Body of pancreas (tissue), 4 donors: ENCODE measurements around the gene JAG2. TPM values are rescaled to one million over a fixed set of nuclear protein-coding genes. Genes with fewer than 3 reads are reported as not detected.

Source experiments
- ATAC-seq: fragments of 150-250 bp; one replicate; pipeline ENCODE4 v1.9.1; 2016
- DNase-seq, 4 donors: peaks; one replicate each; pipeline ENCODE4 v3.0.0-alpha.2; 2019
- H3K27ac ChIP-seq, 4 donors: fragments of 200-600 bp; sonication (generic); 1 replicate in 3 of 4; 2 replicates in 1 of 4; pipeline versions ENCODE4 v1.5.1 to v1.6.1; 2016 to 2019; ENCODE audit warnings: mild to moderate bottlenecking in 1 of 4, mixed read lengths in 1 of 4, moderate library complexity in 1 of 4
- H3K27me3 ChIP-seq, 2 donors: fragments of 200-600 bp; sonication (generic); one replicate each; pipeline ENCODE4 v1.6.0; 2016; ENCODE audit warnings: mild to moderate bottlenecking in 1 of 2
- H3K36me3 ChIP-seq, 2 donors: fragments of 200-600 bp; sonication (generic); replicated peaks in 1 of 2; 2 replicates each; pipeline ENCODE4 v1.5.1; 2016; ENCODE audit warnings: low read depth in 2 of 2; ENCODE audit not compliant: insufficient read depth in 1 of 2
- H3K4me1 ChIP-seq: fragments of 200-600 bp; sonication (generic); one replicate; pipeline ENCODE4 v1.6.0; 2016
- H3K4me3 ChIP-seq, 2 donors: fragments of 200-600 bp; sonication (generic); 1 replicate in 1 of 2; 2 replicates in 1 of 2; pipeline ENCODE4 v1.5.1; 2016 to 2019
- H3K9me3 ChIP-seq, 3 donors: fragments of 200-600 bp; sonication (generic); 1 replicate in 2 of 3; 2 replicates in 1 of 3; pipeline ENCODE4 v1.5.1; 2016
- CTCF ChIP-seq, 7 experiments: fragments of 450-650 bp in 4 of 7; fragments of 200-600 bp in 3 of 7; sonication (generic) in 3 of 7; IDR thresholded peaks; one replicate each; pipeline ENCODE4 v1.5.1; 2016 to 2019; ENCODE audit warnings: antibody characterized with exemption in 7 of 7
- POLR2A ChIP-seq, 3 donors: fragments of 450-650 bp; IDR thresholded peaks; one replicate each; pipeline ENCODE4 v1.6.1; 2016; ENCODE audit warnings: antibody characterized with exemption in 3 of 3, mild to moderate bottlenecking in 2 of 3
- WGBS, 2 donors: methylation state at CpG; one replicate each; pipeline ENCODE4 v1.1.5; 2017; 5-methylcytosine and 5-hydroxymethylcytosine counted together
- intact Hi-C: fragments of 100-400 bp; cut with DNase I; formaldehyde crosslinking; loops from one replicate; pipeline ENCODE4 v1.15.1; 2023
- total RNA-seq, 2 donors: library from RNA; depleted of rRNA; stranded (reverse); fragments of >200 nt; gene quantifications; one replicate each; pipeline ENCODE4 v1.1.0, GENCODE V29; 2016

Gene JAG2
- total RNA-seq, 2 donors from 2014 or later = 13.5 to 36.3 TPM

DNA sequence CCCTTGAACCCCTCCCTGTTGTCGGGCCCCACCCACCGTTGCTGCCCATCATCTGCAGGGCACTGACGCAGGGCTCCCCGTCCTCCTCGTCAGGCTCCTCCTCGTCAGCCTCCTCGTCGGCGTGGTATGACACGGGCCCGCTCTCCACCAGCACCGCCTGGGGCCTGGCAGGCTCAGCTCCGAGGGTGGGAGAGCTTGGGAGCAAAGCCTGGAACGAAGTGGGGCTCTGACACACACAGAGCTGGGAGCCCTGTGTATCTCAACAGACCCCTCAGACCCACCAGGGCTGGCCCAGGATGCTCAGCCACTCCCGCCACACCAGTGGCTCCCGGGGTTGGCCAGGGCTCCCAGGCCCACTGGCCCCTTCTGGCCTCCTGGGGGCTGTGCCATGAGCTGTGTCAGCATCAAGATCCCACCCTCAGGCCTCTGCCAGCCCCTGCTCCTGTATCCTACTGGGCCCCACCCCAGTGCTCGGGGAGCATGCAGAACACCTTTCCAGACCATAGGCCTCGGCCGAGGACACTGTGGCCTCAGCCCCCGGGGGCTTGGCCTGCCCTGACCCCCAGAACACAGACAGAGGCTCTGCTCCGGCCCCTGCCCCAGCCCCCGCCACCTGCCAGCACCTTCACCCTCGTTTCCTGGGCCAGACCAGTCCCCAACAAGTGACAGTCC is 42.6 kb upstream of the JAG2 start:
- Histone ChIP-seq H3K36me3 (no peaks in the 10 kb centered on the region), H3K4me3 (no peak overlapping the region), H3K27me3 (no peaks in the 10 kb centered on the region), H3K27ac (no peak overlapping the region), H3K4me1 (peaks cover 10% of the 10 kb centered on the region), H3K9me3 (no peaks in the 10 kb centered on the region)
- TF ChIP-seq POLR2A (IDR thresholded peaks at IDR 0.05) (no peak), CTCF (IDR thresholded peaks at IDR 0.05) (no peak)
- WGBS, 2 donors = 92 to 94% methylated on average over 11 to 23 of the region's 23 CpGs
- intact Hi-C loops = no loop called here
- ATAC-seq = no peak
- no peak for DNase-seq

- Histone ChIP-seq H3K4me1 (peaks cover 17% of the 10 kb centered on the region), H3K9me3 (no peaks in the 10 kb centered on the region), H3K36me3 (no peaks in the 10 kb centered on the region), H3K4me3 (no peak overlapping the region), H3K27ac (no peak overlapping the region), H3K27me3 (no peaks in the 10 kb centered on the region)
- intact Hi-C loops = no loop called here
- TF ChIP-seq POLR2A (IDR thresholded peaks at IDR 0.05) = no peak
- DNase-seq (no peak), ATAC-seq (no peak)
- whole genome bisulfite sequencing, 2 donors = 85 to 87% methylated on average over 9 to 28 of the region's 30 CpGs
Observed at GRCh38 chr14:105210266-105211025, 41.9 kb upstream of the JAG2 start.

DNA sequence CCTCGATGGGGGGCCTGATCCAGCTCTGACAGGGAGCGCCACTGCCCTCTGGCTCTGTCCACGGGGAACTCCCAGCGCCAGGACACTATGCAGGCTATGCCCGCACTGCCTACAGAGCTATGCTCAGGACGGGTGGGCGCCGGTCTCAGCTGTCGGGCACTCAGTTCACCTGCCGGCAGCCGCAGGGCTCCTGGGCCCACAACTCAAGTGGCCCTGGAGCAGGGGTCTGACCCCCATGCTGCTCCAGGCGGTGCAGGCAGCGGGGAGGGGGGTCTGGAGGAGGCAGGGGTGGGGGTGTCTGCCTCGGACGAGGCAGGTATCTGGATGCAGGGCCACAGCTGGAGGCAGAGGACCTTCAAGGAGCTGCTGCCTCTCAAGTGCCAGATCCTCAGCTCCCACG is 41.1 kb upstream of the JAG2 start:
- 75 to 100% methylated on average over 3 to 7 of the region's 16 CpGs for WGBS, 2 donors
- TF ChIP-seq CTCF (IDR thresholded peaks at IDR 0.05) (no peak), POLR2A (IDR thresholded peaks at IDR 0.05) (no peak)
- peaks cover 25% of the 10 kb centered on the region for H3K4me1 ChIP-seq
- DNase-seq (no peak), ATAC-seq (no peak)
- H3K4me3 ChIP-seq = no peak overlapping the region
- no peaks in the 10 kb centered on the region for H3K36me3 ChIP-seq
- H3K27ac ChIP-seq = no peak overlapping the region
- H3K27me3 ChIP-seq = no peaks in the 10 kb centered on the region
- intact Hi-C loops = no loop called here
- no peaks in the 10 kb centered on the region for H3K9me3 ChIP-seq

DNA sequence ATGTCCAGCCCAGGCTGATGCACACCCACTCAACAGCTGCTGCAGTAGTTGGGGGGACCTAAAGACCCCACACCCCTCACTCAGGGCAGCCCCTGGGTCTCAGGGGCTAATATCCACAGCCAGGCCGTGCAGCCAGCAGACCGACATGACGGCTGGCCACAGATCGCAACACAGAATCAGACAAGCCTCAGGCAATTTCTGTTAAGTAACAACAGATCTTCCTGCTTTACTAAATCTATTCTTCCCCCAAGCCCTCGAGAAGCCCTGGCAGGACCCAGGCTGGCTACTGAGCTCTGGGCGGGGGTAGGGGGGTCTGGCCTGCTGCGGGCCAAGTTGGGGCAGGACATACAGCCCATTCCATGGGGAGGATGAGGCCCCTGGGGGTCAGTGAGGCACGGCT is 40.5 kb upstream of the JAG2 start:
- no peaks in the 10 kb centered on the region for H3K36me3 ChIP-seq
- no peak for DNase-seq
- H3K4me3 ChIP-seq = no peak overlapping the region
- WGBS, 2 donors = 92% methylated on average over 8 of the region's 8 CpGs; no CpG with 5 or more reads in 1 of the 2 donors
- ATAC-seq = no peak
- intact Hi-C loops = no loop called here
- peaks cover 31% of the 10 kb centered on the region for H3K4me1 ChIP-seq
- no peaks in the 10 kb centered on the region for H3K9me3 ChIP-seq
- no peak overlapping the region for H3K27ac ChIP-seq
- H3K27me3 ChIP-seq = no peaks in the 10 kb centered on the region
- TF ChIP-seq CTCF (IDR thresholded peaks at IDR 0.05) (no peak), POLR2A (IDR thresholded peaks at IDR 0.05) (no peak)

GRCh38 chr14:105208738-105209075 is 40.1 kb upstream of the JAG2 start:
- WGBS, 2 donors = 86 to 92% methylated on average over 7 to 12 of the region's 12 CpGs
- H3K9me3 ChIP-seq = no peaks in the 10 kb centered on the region
- intact Hi-C loops = no loop called here
- no peak overlapping the region for H3K27ac ChIP-seq
- no peak for ATAC-seq
- TF ChIP-seq POLR2A (IDR thresholded peaks at IDR 0.05) = no peak
- no peak for TF ChIP-seq CTCF (IDR thresholded peaks at IDR 0.05)
- no peaks in the 10 kb centered on the region for H3K36me3 ChIP-seq
- no peak overlapping the region for H3K4me3 ChIP-seq
- H3K27me3 ChIP-seq = no peaks in the 10 kb centered on the region
- no peak for DNase-seq
- peaks cover 35% of the 10 kb centered on the region for H3K4me1 ChIP-seq
